Transverse colon (tissue), 4 donors: Measurements from ENCODE around the gene ZNHIT6. TPM values are rescaled to one million over a fixed set of nuclear protein-coding genes. Genes with fewer than 3 reads are reported as not detected.

Experiments
- DNase-seq: peaks from one replicate; pipeline ENCODE4 v3.0.0-alpha.2; 2019
- H3K27ac ChIP-seq, 4 donors: fragments of 200-600 bp; sonication (generic); 2 replicates each; pipeline ENCODE4 v1.5.1; 2016 to 2018; ENCODE audit warnings: inconsistent platforms in 4 of 4
- H3K27me3 ChIP-seq: fragments of 200-600 bp; sonication (generic); 2 replicates; pipeline ENCODE4 v1.5.1; 2017; ENCODE audit warnings: inconsistent platforms
- H3K36me3 ChIP-seq, 4 donors: fragments of 200-600 bp; sonication (generic); 2 replicates each; pipeline ENCODE4 v1.5.1; 2017 to 2019; ENCODE audit warnings: inconsistent platforms in 4 of 4
- H3K4me1 ChIP-seq, 4 donors: fragments of 200-600 bp; sonication (generic); 2 replicates each; pipeline ENCODE4 v1.5.1; 2017 to 2020; ENCODE audit warnings: inconsistent platforms in 4 of 4
- H3K4me3 ChIP-seq, 4 donors: fragments of 200-600 bp; sonication (generic); 1 replicate in 1 of 4; 2 replicates in 3 of 4; pipeline versions ENCODE4 v1.5.1 to v1.6.1; 2017 to 2019; ENCODE audit warnings: inconsistent platforms in 4 of 4
- H3K9me3 ChIP-seq, 2 donors: fragments of 200-600 bp; sonication (generic); 2 replicates each; pipeline ENCODE4 v1.5.1; 2017 to 2019; ENCODE audit warnings: inconsistent platforms in 2 of 2
- EP300 ChIP-seq: sonication (generic); formaldehyde crosslinking; IDR thresholded peaks from one replicate; pipeline ENCODE4 v1.6.1; 2017; ENCODE audit warnings: antibody characterized with exemption, low read depth
- POLR2A ChIP-seq: fragments of 450-650 bp; IDR thresholded peaks from one replicate; pipeline ENCODE4 v1.6.1; 2016; ENCODE audit warnings: antibody characterized with exemption, mild to moderate bottlenecking, moderate library complexity
- POLR2AphosphoS5 ChIP-seq, 3 donors: sonication (generic); formaldehyde crosslinking; IDR thresholded peaks; one replicate each; pipeline ENCODE4 v1.6.1; 2016; ENCODE audit warnings: antibody characterized with exemption in 3 of 3
- WGBS, 2 donors: methylation state at CpG; one replicate each; pipeline ENCODE4 v1.1.5; 2018; ENCODE audit warnings: low coverage in 1 of 2; 5-methylcytosine and 5-hydroxymethylcytosine counted together
- in situ Hi-C, 4 donors: fragments of 200-750 bp; cut with MboI; loops; one replicate each; pipeline versions ENCODE4 v1.15.0 to v1.15.1; 2017; ENCODE audit warnings: low sequenced_read_pairs in 3 of 4, low pct_ligation_motif_present in 1 of 4, low pct_unique_long_range_greater_than_20kb in 1 of 4
- intact Hi-C: fragments of 100-400 bp; cut with DNase I; formaldehyde crosslinking; loops from one replicate; pipeline ENCODE4 v1.15.1; 2023; ENCODE audit warnings: low total_unique reads
- total RNA-seq, 4 donors: library from RNA; depleted of rRNA; stranded (reverse); fragments of >200 nt; gene quantifications; one replicate each; pipeline ENCODE4 v1.1.0, GENCODE V29; 2016
- TF ChIP-seq, protein P1 (sequence below), 5 experiments: fragments of 200-600 bp in 3 of 5; fragments of 450-650 bp in 2 of 5; sonication (generic) in 3 of 5; IDR thresholded peaks; 1 replicate in 2 of 5; 2 replicates in 3 of 5; pipeline ENCODE4 v1.5.1; 2016 to 2017; ENCODE audit warnings: antibody characterized with exemption in 5 of 5, inconsistent platforms in 3 of 5, mild to moderate bottlenecking in 2 of 5, moderate library complexity in 1 of 5

ZNHIT6 gene
- total RNA-seq, 4 donors from 2014 or later = 2.6 to 7.8 (median 4.8) TPM

- WGBS, 2 donors = 77 to 91% methylated on average over 4 of the region's 4 CpGs
- Histone ChIP-seq H3K9me3 (no peaks in the 10 kb centered on the region), H3K27ac (no peak overlapping the region), H3K27me3 (no peaks in the 10 kb centered on the region), H3K4me1 (peaks cover 0 to 11% (median 3%) of the 10 kb centered on the region in 4 donors), H3K4me3 (no peak overlapping the region), H3K36me3 (no peaks in the 10 kb centered on the region)
- intact Hi-C loops = no loop called here
- in situ Hi-C loops = no loop called here
- no peak for DNase-seq
- TF ChIP-seq POLR2AphosphoS5 (IDR thresholded peaks at IDR 0.05) (no peak), EP300 (no peak), POLR2A (no peak)
- TF ChIP-seq, protein P1, sequence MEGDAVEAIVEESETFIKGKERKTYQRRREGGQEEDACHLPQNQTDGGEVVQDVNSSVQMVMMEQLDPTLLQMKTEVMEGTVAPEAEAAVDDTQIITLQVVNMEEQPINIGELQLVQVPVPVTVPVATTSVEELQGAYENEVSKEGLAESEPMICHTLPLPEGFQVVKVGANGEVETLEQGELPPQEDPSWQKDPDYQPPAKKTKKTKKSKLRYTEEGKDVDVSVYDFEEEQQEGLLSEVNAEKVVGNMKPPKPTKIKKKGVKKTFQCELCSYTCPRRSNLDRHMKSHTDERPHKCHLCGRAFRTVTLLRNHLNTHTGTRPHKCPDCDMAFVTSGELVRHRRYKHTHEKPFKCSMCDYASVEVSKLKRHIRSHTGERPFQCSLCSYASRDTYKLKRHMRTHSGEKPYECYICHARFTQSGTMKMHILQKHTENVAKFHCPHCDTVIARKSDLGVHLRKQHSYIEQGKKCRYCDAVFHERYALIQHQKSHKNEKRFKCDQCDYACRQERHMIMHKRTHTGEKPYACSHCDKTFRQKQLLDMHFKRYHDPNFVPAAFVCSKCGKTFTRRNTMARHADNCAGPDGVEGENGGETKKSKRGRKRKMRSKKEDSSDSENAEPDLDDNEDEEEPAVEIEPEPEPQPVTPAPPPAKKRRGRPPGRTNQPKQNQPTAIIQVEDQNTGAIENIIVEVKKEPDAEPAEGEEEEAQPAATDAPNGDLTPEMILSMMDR (IDR thresholded peaks at IDR 0.05) = no peak
Observed at GRCh38 chr1:85607921-85608265, 100.3 kb downstream of the ZNHIT6 start.

DNA sequence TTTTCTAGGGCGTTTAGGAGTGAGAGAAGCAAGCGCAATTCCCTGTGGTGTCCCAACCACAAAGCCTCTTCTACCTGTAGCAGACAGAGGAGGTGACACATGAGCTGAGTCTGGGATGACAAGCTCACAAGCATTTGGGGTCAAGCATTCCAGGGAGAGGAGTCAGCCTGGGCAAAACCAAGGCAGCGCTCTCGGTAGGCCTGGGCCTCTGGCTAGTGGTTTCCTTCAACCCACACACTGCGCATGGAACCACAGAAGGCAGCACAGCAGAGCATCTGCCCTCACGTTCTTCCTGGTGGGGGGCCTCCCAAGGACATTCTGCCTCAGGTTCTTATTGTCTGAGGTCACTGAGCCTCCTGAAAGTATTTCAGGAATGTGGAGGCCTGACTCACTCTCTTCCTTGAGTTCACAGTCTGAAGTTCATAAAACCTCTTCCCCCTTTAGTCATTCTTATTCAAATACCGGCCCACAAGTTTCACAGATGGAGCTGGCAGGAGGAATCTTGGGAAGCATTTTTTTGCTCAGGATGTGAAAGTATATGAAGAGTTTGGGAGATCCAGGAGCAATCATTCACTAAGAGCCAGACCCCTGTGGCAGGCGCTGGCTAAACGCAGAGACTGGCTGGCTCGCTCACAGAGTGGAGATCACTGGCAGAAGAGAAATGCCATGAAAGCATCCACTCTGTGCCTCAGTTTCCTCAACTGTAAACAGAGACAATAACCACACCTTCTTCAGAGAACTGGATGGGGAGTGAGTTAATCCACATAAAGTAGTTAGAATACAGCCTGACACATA is 100.9 kb downstream of the ZNHIT6 start:
- H3K9me3 ChIP-seq = no peaks in the 10 kb centered on the region
- in situ Hi-C loops = no loop called here
- H3K27me3 ChIP-seq = no peaks in the 10 kb centered on the region
- no peak overlapping the region for H3K27ac ChIP-seq
- 82 to 87% methylated on average over 3 to 9 of the region's 10 CpGs for WGBS, 2 donors
- H3K36me3 ChIP-seq = no peaks in the 10 kb centered on the region
- peaks cover 0 to 7% (median 0%) of the 10 kb centered on the region in 4 donors for H3K4me1 ChIP-seq
- no peak overlapping the region for H3K4me3 ChIP-seq
- DNase-seq = no peak
- no peak for TF ChIP-seq POLR2A
- TF ChIP-seq, protein P1 (IDR thresholded peaks at IDR 0.05) = no peak
- no peak for TF ChIP-seq EP300
- no peak for TF ChIP-seq POLR2AphosphoS5 (IDR thresholded peaks at IDR 0.05)
- intact Hi-C loops = no loop called here

GRCh38 chr1:85606414-85606800 is 101.8 kb downstream of the ZNHIT6 start:
- in situ Hi-C loops (no loop called here), intact Hi-C loops (no loop called here)
- DNase-seq = no peak
- Histone ChIP-seq H3K27ac (no peak overlapping the region), H3K4me3 (no peak overlapping the region), H3K36me3 (no peaks in the 10 kb centered on the region), H3K9me3 (no peaks in the 10 kb centered on the region), H3K27me3 (no peaks in the 10 kb centered on the region), H3K4me1 (peaks cover 0 to 7% (median 0%) of the 10 kb centered on the region in 4 donors)
- 92% methylated on average over 4 of the region's 4 CpGs; no CpG with 5 or more reads in 1 of the 2 donors for WGBS, 2 donors
- TF ChIP-seq EP300 (no peak), POLR2A (no peak), POLR2AphosphoS5 (IDR thresholded peaks at IDR 0.05) (no peak)
- TF ChIP-seq, protein P1 (IDR thresholded peaks at IDR 0.05) = no peak

- TF ChIP-seq POLR2A = no peak
- TF ChIP-seq, protein P1 (IDR thresholded peaks at IDR 0.05) = peak in 1 of 5 experiments; percentile 7
- Histone ChIP-seq H3K27ac (no peak overlapping the region), H3K27me3 (no peaks in the 10 kb centered on the region), H3K4me1 (peaks cover 0 to 7% (median 0%) of the 10 kb centered on the region in 4 donors), H3K36me3 (no peaks in the 10 kb centered on the region), H3K4me3 (no peak overlapping the region), H3K9me3 (no peaks in the 10 kb centered on the region)
- in situ Hi-C loops (no loop called here), intact Hi-C loops (no loop called here)
- DNase-seq = no peak
- WGBS, 2 donors = 74% methylated on average over 8 of the region's 8 CpGs; no CpG with 5 or more reads in 1 of the 2 donors
Observed at GRCh38 chr1:85605484-85606413, 102.5 kb downstream of the ZNHIT6 start.
